ENCODE data around the gene BDKRB2.

The BDKRB2 gene

GRCh38 chr14:96251656-96252155, 47.1 kb downstream of the BDKRB2 start:
- DNase-seq (ENCODE audit: low read depth in 2 of 2): no peak

- no peak for DNase-seq (ENCODE audit: low read depth in 2 of 2)
Observed at GRCh38 chr14:96252323-96252998, 47.8 kb downstream of the BDKRB2 start.

- DNase-seq (ENCODE audit: low read depth in 2 of 2): no peak
Observed at GRCh38 chr14:96252999-96253539, 48.4 kb downstream of the BDKRB2 start.

GRCh38 chr14:96254687-96255086, 50.0 kb downstream of the BDKRB2 start:
- no peak for DNase-seq (ENCODE audit: low read depth in 2 of 2)

GRCh38 chr14:96255501-96256366, 51.1 kb downstream of the BDKRB2 start, which contains the start of gene BDKRB1:
TSS of gene BDKRB1 (plus strand) at chr14:96256210. CDS start at chr14:96263683, 7,473 bp downstream.
- no peak for DNase-seq (ENCODE audit: low read depth in 2 of 2)

- DNase-seq (ENCODE audit: low read depth in 2 of 2): no peak
Observed at GRCh38 chr14:96256407-96256806, 51.8 kb downstream of the BDKRB2 start.

- DNase-seq (ENCODE audit: low read depth in 2 of 2): no peak
Observed at GRCh38 chr14:96257056-96257455, 52.4 kb downstream of the BDKRB2 start.

GRCh38 chr14:96257900-96258299, 53.3 kb downstream of the BDKRB2 start:
- no peak for DNase-seq (ENCODE audit: low read depth in 2 of 2)

GRCh38 chr14:96260341-96260821, 55.7 kb downstream of the BDKRB2 start:
- DNase-seq (ENCODE audit: low read depth in 2 of 2): no peak

- DNase-seq (ENCODE audit: low read depth in 2 of 2): no peak
Observed at GRCh38 chr14:96261053-96261452, 56.4 kb downstream of the BDKRB2 start.

GRCh38 chr14:96261772-96262655, 57.4 kb downstream of the BDKRB2 start:
- no peak for DNase-seq (ENCODE audit: low read depth in 2 of 2)

GRCh38 chr14:96263347-96264199, 58.9 kb downstream of the BDKRB2 start:
- no peak for DNase-seq (ENCODE audit: low read depth in 2 of 2)

GRCh38 chr14:96264200-96264553, 59.5 kb downstream of the BDKRB2 start:
- no peak for DNase-seq (ENCODE audit: low read depth in 2 of 2)

- DNase-seq (ENCODE audit: low read depth in 2 of 2): no peak
Observed at GRCh38 chr14:96264853-96265252, 60.2 kb downstream of the BDKRB2 start.

- DNase-seq (ENCODE audit: low read depth in 2 of 2): no peak
Observed at GRCh38 chr14:96265383-96266095, 60.9 kb downstream of the BDKRB2 start.

GRCh38 chr14:96267336-96267735, 62.7 kb downstream of the BDKRB2 start:
- no peak for DNase-seq (ENCODE audit: low read depth in 2 of 2)

- DNase-seq (ENCODE audit: low read depth in 2 of 2): no peak
Observed at GRCh38 chr14:96267916-96268315, 63.3 kb downstream of the BDKRB2 start.

GRCh38 chr14:96268431-96269358, 64.1 kb downstream of the BDKRB2 start:
- DNase-seq (ENCODE audit: low read depth in 2 of 2): no peak

GRCh38 chr14:96269359-96269710, 64.7 kb downstream of the BDKRB2 start:
- no peak for DNase-seq (ENCODE audit: low read depth in 2 of 2)

Measured in stimulated activated CD8-positive, alpha-beta memory T cell treated with anti-CD3 and anti-CD28 coated beads, Interleukin-7, amount 100 ng/mL, for 1 hour (primary cell).